Measurements from ENCODE around the gene SHISA4.
"Not testable (repeated sequence)": the region's sequence is repeated elsewhere in the genome, so short reads cannot be mapped to it uniquely, and the experiment has no call there.

SHISA4 gene

GRCh38 chr1:201933840-201934430 lies 45.2 kb downstream of the SHISA4 start:
- DNase-seq, result no peak

GRCh38 chr1:201937624-201938213 lies 49.0 kb downstream of the SHISA4 start:
- DNase-seq, result no peak

GRCh38 chr1:201938440-201939035 lies 49.8 kb downstream of the SHISA4 start:
- no peak for DNase-seq

GRCh38 chr1:201939148-201939547 lies 50.5 kb downstream of the SHISA4 start:
- no peak for DNase-seq

GRCh38 chr1:201939574-201939973 lies 50.9 kb downstream of the SHISA4 start:
- no peak for DNase-seq

GRCh38 chr1:201940316-201940715 lies 51.6 kb downstream of the SHISA4 start:
- not testable (repeated sequence) for DNase-seq

GRCh38 chr1:201941420-201942128 lies 52.9 kb downstream of the SHISA4 start:
- no peak for DNase-seq

- DNase-seq, result no peak
These were observed 53.4 kb downstream of the SHISA4 start for GRCh38 chr1:201942129-201942495.

Data from left hindlimb (tissue), 1 donor.